CD4-positive, alpha-beta T cell treated with Interferon alpha-2 for 1 hour (primary cell): ENCODE data around the gene TBC1D10B.

ENCODE experiments used
- DNase-seq, 2 donors: peaks; one replicate each; pipeline ENCODE4 v3.0.0-alpha.2; 2020 to 2022

The TBC1D10B gene

GRCh38 chr16:30372038-30372712 is 1.9 kb upstream of the TBC1D10B start:
- DNase-seq = no peak

GRCh38 chr16:30371248-30371816 is 1.0 kb upstream of the TBC1D10B start:
- DNase-seq = no peak

GRCh38 chr16:30369938-30370455 is 297 bp downstream of the TBC1D10B start:
- DNase-seq = no peak

GRCh38 chr16:30369091-30369937 is 980 bp downstream of the TBC1D10B start:
- peak in 1 of 2 donors; percentile 27 for DNase-seq

GRCh38 chr16:30368792-30369090 is 1.6 kb downstream of the TBC1D10B start:
- no peak for DNase-seq

GRCh38 chr16:30368122-30368791 is 2.0 kb downstream of the TBC1D10B start:
- peak in 1 of 2 donors; percentile 37 for DNase-seq

GRCh38 chr16:30367349-30368009 is 2.8 kb downstream of the TBC1D10B start:
- no peak for DNase-seq

GRCh38 chr16:30366511-30366910 is 3.8 kb downstream of the TBC1D10B start:
- DNase-seq = no peak

- DNase-seq = no peak
Observed at GRCh38 chr16:30365200-30365599, 5.1 kb downstream of the TBC1D10B start.

- DNase-seq = no peak
Observed at GRCh38 chr16:30361180-30361579, 9.1 kb downstream of the TBC1D10B start.

GRCh38 chr16:30359871-30360170 is 10.5 kb downstream of the TBC1D10B start:
- DNase-seq = no peak

GRCh38 chr16:30358990-30359870 is 11.1 kb downstream of the TBC1D10B start:
- no peak for DNase-seq

- no peak for DNase-seq
Observed at GRCh38 chr16:30358577-30358936, 11.7 kb downstream of the TBC1D10B start.

GRCh38 chr16:30357715-30358576 is 12.3 kb downstream of the TBC1D10B start:
- no peak for DNase-seq

GRCh38 chr16:30357085-30357714 is 13.1 kb downstream of the TBC1D10B start:
- DNase-seq = no peak

- DNase-seq = no peak
Observed at GRCh38 chr16:30356401-30357084, 13.8 kb downstream of the TBC1D10B start.

- DNase-seq = no peak
Observed at GRCh38 chr16:30355954-30356308, 14.4 kb downstream of the TBC1D10B start.

- peak; percentile 92 for DNase-seq
Observed at GRCh38 chr16:30355144-30355953, 14.9 kb downstream of the TBC1D10B start, which contains the start of gene CD2BP2. Gene CD2BP2 (minus strand): TSS chr16:30355308. CDS start chr16:30354681, 627 bp downstream.
